GM19035 (cell line): ENCODE data around the gene TMEM107.

Experiments
- ATAC-seq: cut with Tn5 transposase; IDR thresholded peaks from one replicate; pipeline ENCODE4 v1.9.1; 2021; ENCODE audit not compliant: unreplicated experiment

The TMEM107 gene

DNA sequence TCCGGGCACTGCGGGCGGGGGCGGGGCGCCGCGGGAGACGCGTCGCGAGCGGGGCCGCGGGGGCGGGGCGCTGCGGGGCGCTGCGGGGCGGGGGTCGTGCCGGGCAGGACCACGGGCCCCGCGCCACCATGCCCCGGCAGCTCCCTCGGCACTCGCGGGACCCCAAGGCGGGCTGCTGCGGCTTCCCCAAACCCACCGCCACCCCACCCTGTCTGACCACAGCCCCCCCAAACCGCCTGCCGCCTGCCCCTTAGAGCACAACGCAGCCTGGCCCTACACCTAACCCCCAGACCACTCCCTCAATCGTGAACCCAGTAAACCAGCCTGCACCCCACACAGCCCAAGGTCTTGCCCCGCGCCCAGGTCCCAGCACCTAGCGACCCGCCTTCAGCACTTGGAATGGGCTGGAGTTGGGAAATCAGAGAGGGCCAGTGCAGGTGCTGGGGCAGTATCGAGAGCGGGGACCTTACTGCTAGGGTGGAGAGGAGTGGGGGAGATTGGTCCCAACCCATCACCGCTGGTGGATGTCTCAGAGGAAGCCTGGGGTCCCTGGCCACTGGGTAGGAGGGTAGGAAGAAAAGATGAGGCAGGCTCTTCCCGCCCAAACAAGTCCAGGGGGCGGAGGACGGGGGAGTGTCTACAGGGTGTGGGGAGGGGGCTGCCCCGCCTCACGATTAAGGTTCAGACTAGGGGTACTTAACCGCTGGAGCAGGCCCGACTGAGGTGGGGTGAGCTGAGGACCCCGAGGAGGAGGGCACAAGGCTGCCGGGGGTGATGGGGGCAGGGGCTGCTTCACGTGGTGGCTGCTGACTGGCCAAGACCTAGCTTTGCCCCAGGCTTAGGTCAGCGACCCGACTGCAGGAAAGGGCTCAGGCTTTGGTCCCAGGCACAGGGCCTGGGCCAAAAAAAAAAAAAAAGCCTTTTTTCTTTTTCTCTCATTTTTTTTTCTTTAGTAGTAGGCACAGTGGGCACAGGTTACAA lies 12.9 kb downstream of the TMEM107 start:
- peak; percentile 22 for ATAC-seq

GRCh38 chr17:8162233-8162996 lies 13.8 kb downstream of the TMEM107 start, which contains the start of gene VAMP2:
Gene VAMP2, minus strand, starts transcription at chr17:8162948. Its CDS starts 69 bp downstream, at chr17:8162879.
- peak; percentile 53 for ATAC-seq

DNA sequence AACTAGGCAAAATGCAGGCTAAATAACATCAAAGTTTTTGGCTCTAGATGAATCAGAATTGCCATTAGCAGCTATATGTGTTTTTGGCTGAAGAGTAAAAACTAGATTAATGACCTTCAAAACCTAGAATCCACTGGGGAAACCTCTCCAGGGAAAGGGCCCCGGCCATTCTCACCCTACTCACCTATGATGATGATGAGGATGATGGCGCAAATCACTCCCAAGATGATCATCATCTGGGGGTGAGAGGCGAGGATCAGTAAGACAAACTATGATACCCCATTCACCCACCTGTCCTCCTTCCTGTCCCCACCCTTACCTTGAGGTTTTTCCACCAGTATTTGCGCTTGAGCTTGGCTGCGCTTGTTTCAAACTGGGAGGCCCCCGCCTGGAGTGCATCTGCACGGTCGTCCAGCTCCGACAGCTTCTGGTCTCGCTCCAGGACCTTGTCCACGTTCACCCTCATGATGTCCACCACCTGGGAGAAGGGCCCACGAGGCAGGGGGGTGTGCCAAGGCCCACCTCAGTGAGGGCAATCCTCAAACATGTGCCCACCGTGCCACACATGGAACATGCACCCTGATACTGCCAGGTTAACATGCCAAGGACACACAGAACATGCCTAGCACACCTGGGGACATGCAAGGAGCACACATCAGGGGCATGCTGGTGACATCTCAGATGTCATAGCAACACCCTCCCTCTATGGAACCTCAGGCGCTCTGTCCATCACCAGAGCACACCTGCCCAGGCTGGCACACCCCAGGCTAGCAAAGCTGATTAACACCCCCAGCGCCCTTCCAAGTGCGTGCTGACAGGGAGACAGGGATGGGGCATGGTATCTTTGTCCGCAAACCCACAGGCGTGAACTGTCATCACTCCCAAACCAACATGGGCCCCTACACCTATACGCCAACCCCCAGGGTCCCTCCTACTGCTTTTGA lies 14.6 kb downstream of the TMEM107 start:
- no peak for ATAC-seq

GRCh38 chr17:8160741-8161221 lies 15.4 kb downstream of the TMEM107 start:
- ATAC-seq = no peak

DNA sequence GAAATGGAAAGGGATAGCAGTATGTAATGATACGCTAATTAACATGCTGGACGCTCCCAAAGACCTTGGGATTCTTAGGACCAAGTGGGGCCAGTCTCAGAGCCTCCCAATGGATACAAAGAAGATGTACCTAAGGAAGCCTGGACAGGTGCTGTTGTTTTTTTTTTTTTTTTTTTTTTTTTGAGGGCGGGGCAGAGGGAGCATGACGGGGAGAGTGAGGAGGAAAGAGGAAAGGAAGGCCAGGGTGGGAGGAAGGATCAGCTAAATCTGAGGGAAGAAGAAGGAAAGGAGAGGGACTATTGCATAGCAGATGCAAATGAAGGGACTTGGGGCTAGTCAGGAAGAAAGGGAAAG lies 16.0 kb downstream of the TMEM107 start:
- no peak for ATAC-seq

GRCh38 chr17:8159459-8160223 lies 16.5 kb downstream of the TMEM107 start:
- ATAC-seq = no peak

DNA sequence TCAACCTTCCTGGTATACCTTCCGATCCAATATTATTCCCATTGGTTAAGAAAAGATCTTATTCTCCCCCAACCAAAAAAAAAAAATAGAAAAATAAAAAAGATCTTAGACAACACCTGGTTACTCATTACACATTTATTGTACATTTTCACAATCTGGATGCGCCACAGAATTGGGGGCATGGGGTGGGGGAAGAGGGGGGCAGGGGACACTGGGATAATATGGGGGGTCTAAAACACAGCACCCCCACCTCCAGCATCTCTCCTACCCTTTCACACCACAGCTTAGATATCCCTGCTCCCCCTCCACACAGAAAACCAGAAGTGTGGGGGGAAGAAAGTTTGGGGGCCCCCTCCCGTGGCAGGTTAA lies 17.2 kb downstream of the TMEM107 start:
- no peak for ATAC-seq

DNA sequence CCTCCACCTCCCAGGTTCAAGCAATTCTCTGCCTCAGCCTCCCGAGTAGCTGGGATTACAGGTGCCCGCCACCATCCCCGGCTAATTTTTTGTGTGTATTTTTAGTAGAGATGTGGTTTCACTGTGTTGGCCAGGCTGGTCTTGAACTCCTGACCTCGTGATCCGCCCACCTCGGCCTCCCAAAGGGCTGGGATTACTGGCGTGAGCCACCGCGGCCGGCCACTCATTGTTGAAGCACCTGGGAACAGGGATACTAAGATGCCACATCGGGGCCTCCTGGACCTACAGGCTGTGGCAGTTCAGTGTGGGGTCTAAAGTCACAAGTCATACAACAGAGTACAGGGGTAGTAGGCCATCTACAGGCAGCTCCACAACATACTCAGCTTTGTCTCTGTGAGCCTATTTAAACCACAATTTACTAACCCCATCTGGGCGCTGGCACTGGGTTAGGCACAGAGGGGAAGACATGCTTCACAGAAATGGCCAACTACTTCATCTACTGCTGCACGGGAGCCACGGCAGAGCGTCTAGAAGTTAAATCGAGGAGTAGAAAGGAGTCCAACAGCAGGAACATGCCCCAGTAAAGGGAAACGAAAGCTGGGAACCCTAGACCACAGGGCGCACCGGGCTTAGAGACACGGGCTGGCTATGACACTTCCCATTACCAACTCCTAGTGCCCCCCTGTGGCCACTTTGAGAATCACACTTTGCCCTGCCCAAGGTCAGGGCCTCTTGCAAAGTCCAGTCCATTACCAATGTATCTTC lies 17.7 kb downstream of the TMEM107 start:
- ATAC-seq = no peak

- peak; percentile 75 for ATAC-seq
Observed at GRCh38 chr17:8156246-8156992, 19.8 kb downstream of the TMEM107 start.

DNA sequence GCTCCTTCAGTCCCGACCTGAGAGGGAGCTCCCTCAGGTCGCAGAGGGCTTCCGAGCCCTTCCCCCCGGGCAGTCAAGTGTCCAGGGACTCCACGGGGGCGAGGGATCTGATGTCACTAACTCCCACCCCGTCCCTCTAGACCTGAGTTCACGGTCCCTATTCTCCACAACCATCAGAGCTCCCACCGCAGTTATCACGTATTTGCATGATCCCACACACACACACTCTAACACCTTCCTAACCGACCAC lies 20.3 kb downstream of the TMEM107 start:
- ATAC-seq = no peak

- no peak for ATAC-seq
Observed at GRCh38 chr17:8155231-8155995, 20.8 kb downstream of the TMEM107 start.

- ATAC-seq = no peak
Observed at GRCh38 chr17:8154608-8155155, 21.5 kb downstream of the TMEM107 start.

DNA sequence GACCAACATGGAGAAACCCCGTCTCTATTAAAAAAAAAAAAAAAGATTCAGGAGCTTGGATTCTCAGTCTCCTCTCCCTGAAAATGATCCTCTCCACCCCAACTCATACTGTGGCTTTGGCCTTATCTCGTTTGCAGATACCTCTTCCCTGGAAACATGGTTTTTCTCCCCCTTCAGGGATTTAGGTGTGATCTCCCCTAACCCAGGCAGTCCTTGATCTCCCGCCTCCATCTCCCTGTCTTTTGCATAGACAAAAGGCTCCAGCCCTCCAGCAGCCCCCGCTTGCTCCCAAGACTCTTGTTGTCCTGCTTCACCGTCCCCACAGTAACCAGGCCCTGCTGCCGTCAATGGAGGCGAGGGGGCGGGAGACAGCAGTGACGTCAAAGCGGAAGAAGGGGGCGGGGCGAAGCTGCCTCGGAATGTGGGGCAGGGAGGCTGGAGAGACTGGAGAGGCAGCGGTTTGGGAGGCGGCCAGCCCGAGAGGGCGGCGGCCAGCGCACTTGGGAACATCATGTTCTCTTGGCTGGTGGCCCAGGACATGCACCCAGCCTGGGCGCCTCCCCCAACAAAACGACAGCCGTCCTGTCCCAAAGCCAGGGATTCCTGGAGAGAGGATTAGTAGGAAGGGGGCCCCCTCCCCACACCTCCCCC lies 22.1 kb downstream of the TMEM107 start:
- ATAC-seq = no peak

GRCh38 chr17:8153525-8153956 lies 22.6 kb downstream of the TMEM107 start:
- no peak for ATAC-seq

DNA sequence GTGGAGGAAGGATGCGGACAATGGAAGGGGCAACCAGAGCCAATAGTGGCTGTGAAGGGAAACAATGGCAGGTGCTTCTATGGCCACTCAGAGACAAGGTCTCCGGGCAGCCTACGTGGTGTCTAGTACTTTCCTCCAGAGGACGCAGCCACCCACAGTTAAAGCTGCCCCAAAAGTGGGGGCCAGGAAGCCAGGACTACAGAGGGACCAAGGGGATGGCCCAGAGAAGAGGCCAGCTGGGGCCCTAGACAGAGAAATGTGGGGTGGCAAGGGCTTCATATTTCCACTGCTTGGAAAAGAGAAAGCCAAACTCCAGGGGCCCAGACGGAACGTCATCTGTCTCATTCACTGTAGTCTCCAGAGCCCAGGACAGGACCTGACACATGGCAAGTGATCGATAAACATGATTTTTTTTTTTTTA lies 23.1 kb downstream of the TMEM107 start:
- no peak for ATAC-seq

DNA sequence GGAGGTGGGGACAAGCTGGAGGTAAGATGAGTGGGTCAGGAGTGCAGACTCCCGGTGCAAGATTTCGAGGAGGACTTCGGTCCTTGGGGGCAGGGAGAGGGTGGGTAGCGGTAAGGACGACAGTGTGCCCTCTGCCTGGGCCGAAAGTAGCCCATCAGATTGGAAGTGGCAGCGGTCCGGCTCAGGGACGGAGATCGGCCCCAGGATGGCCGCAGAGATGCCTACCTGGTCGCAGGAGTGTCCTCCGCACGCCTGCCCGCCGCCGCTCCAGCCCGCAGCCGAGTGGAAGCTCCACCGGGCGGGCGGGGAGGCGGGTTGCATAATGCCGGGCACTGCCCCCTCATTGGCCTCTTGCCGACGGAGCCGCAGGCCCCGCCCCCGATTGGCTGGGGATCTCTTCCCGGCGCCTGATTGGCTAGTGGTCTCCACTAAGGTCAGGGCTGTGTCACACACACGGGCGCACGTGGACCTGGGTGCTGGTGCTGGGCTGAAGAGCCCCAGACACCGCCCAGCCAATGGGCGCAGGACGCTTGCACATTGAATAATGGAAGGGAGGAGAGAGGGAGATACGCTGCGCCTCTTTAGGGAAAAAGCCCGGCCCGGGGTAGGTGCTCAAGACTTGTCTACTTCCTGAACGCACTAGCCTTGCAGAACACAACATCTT lies 23.9 kb downstream of the TMEM107 start, which contains the start of gene PER1:
PER1 (minus strand) TSS at position 293 of the 664 bp plus-strand sequence. CDS start 1,698 bp downstream, outside the sequence.
- no peak for ATAC-seq
